ENCODE data around the gene ZBED2. TPM values are rescaled to one million over a fixed set of nuclear protein-coding genes. Genes with fewer than 3 reads are reported as not detected.

ZBED2 gene
- total RNA-seq, 1 donor from 2014 or later: 1.0 TPM

DNA sequence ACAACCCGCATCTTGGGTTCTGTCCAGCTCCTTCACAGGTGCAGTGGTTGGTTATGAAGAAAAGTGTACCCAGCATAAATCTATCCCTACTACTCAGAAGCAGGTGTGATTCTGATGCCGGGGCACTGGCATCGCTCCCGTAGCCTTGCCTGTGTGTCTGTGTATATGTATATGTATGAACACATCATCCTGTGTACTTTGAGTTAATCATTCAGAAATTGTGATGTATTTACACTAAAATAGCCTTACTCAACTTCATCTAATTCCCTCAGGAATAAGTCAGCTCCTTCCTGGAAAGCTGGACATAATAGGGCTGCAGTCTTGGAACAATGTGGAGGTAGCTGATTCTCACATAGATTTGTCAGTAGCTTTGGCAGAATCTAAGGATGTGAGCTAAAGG, 6.7 kb upstream of the ZBED2 start:
- TF ChIP-seq, protein P1, sequence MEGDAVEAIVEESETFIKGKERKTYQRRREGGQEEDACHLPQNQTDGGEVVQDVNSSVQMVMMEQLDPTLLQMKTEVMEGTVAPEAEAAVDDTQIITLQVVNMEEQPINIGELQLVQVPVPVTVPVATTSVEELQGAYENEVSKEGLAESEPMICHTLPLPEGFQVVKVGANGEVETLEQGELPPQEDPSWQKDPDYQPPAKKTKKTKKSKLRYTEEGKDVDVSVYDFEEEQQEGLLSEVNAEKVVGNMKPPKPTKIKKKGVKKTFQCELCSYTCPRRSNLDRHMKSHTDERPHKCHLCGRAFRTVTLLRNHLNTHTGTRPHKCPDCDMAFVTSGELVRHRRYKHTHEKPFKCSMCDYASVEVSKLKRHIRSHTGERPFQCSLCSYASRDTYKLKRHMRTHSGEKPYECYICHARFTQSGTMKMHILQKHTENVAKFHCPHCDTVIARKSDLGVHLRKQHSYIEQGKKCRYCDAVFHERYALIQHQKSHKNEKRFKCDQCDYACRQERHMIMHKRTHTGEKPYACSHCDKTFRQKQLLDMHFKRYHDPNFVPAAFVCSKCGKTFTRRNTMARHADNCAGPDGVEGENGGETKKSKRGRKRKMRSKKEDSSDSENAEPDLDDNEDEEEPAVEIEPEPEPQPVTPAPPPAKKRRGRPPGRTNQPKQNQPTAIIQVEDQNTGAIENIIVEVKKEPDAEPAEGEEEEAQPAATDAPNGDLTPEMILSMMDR (IDR thresholded peaks at IDR 0.05; ENCODE audit: insufficient read depth, low read length, poor library complexity, severe bottlenecking): no peak
- no peaks in the 10 kb centered on the region for H3K36me3 ChIP-seq (ENCODE audit: control insufficient read depth, insufficient read depth, low read length)
- no peak overlapping the region for H3K4me3 ChIP-seq (ENCODE audit: low read depth, low read length)
- H3K27me3 ChIP-seq (ENCODE audit: control insufficient read depth, insufficient read depth, low read length): no peaks in the 10 kb centered on the region
- DNase-seq (ENCODE audit: low read depth): no peak

DNA sequence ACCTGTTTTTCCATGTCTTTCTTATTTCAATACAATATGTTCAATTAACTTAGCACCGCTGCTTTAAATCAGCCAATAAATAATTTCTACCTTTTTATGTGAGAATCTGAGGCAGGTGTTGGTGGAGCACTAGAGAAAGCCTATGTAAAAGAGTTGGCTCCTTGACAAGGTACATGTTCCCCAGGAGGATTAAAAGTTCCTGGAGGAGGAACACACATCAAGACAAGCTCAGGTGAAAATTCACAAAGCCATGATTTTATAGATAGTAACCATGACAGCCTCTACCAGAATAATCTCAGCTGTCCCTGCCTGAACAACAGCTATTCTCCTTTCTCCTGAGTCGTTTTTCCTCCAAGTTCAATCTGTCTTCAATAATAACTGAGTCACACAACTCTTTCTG, 3.4 kb upstream of the ZBED2 start:
- DNase-seq (ENCODE audit: low read depth): no peak
- H3K27me3 ChIP-seq (ENCODE audit: control insufficient read depth, insufficient read depth, low read length): no peaks in the 10 kb centered on the region
- H3K36me3 ChIP-seq (ENCODE audit: control insufficient read depth, insufficient read depth, low read length): no peaks in the 10 kb centered on the region
- TF ChIP-seq, protein P1 (IDR thresholded peaks at IDR 0.05; ENCODE audit: insufficient read depth, low read length, poor library complexity, severe bottlenecking): no peak
- H3K4me3 ChIP-seq (ENCODE audit: low read depth, low read length): no peak overlapping the region

DNA sequence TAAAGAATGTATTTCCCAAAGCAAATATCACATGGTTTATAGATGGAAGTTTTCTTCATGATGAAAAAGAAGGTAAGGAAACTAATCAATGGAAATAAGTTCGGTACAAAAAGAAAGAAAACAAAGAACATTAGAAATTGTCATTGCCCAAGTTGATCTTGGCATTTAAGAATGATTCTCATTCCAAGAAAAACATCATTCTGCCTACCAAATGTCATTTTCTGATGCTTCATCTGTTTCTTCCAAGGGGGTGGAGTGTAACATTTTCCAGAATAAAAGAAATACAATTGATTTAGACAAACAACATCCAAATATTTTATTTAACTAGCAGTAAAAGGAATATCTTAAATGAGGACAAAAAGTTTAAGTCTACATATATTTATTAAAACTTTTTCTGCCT, 3.0 kb upstream of the ZBED2 start:
- TF ChIP-seq, protein P1 (IDR thresholded peaks at IDR 0.05; ENCODE audit: insufficient read depth, low read length, poor library complexity, severe bottlenecking): no peak
- no peak for DNase-seq (ENCODE audit: low read depth)
- H3K4me3 ChIP-seq (ENCODE audit: low read depth, low read length): no peak overlapping the region
- H3K36me3 ChIP-seq (ENCODE audit: control insufficient read depth, insufficient read depth, low read length): no peaks in the 10 kb centered on the region
- H3K27me3 ChIP-seq (ENCODE audit: control insufficient read depth, insufficient read depth, low read length): no peaks in the 10 kb centered on the region

DNA sequence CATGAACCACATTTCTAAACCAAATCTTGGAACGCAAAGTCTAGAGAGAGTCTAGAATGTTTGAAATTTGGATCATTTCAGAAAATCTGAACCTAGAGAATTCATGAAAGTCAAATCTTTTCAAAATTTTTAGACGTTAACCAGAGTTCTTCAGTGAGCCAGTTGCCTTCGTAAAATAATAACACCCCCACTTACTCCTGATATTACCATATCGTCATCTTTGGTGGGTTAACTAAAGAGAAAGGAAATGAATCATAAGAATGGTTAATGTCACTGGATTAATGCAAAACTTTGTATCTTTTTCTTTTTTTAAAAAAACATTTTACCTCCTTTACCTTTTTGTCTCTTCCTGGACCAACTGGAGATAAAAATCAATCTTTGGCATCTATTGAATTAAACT, 1.2 kb upstream of the ZBED2 start:
- Histone ChIP-seq H3K4me3 (ENCODE audit: low read depth, low read length) (no peak overlapping the region), H3K36me3 (ENCODE audit: control insufficient read depth, insufficient read depth, low read length) (no peaks in the 10 kb centered on the region), H3K27me3 (ENCODE audit: control insufficient read depth, insufficient read depth, low read length) (no peaks in the 10 kb centered on the region)
- DNase-seq (ENCODE audit: low read depth): no peak
- TF ChIP-seq, protein P1 (IDR thresholded peaks at IDR 0.05; ENCODE audit: insufficient read depth, low read length, poor library complexity, severe bottlenecking): no peak

DNA sequence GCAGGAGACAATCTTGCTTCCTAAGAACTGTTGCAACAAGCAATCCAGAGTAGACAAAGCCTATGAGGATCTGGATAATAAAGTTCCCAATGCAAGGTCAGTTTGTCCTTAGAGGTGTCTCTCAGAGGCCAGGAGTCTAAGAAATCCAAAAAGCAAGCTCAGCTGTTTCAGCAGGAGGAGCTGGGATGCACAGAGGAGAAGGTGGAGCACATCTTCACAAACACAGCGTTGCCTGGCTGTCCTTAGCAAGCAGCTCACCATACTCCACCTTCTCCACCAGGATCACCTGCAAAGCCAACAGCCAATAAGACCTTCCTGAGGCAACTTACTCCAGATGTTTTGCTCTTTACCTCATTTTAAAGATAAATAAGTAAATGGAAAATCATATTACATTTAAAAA, 365 bp downstream of the ZBED2 start:
- DNase-seq (ENCODE audit: low read depth): no peak
- Histone ChIP-seq H3K4me3 (ENCODE audit: low read depth, low read length) (no peak overlapping the region), H3K36me3 (ENCODE audit: control insufficient read depth, insufficient read depth, low read length) (no peaks in the 10 kb centered on the region), H3K27me3 (ENCODE audit: control insufficient read depth, insufficient read depth, low read length) (no peaks in the 10 kb centered on the region)
- TF ChIP-seq, protein P1 (IDR thresholded peaks at IDR 0.05; ENCODE audit: insufficient read depth, low read length, poor library complexity, severe bottlenecking): no peak

DNA sequence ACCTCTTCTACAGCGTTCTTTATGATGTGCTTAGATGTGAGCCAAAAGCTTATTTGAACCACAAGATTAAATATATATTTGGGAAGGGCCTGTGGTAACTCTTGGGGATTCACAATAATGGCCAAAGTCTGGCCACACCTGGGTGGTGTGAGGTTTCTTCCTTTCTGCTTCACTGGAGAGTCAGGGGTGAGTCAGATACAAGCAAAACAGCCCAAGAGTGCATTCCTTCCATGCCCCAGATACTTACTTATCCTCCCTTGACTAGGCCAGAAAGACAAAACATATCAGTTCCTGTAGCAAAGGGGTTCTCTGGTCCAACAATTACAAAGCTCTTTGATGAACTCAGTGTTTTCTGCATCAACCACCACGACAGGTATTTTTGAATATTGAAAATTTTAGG, 941 bp downstream of the ZBED2 start:
- DNase-seq (ENCODE audit: low read depth): peak; percentile 89
- H3K36me3 ChIP-seq (ENCODE audit: control insufficient read depth, insufficient read depth, low read length): no peaks in the 10 kb centered on the region
- TF ChIP-seq, protein P1 (IDR thresholded peaks at IDR 0.05; ENCODE audit: insufficient read depth, low read length, poor library complexity, severe bottlenecking): no peak
- H3K27me3 ChIP-seq (ENCODE audit: control insufficient read depth, insufficient read depth, low read length): no peaks in the 10 kb centered on the region
- H3K4me3 ChIP-seq (ENCODE audit: low read depth, low read length): no peak overlapping the region

Data from kidney epithelial cell (primary cell).